Lung (tissue), 12 donors: ENCODE data around the gene CCDC201. TPM values are rescaled to one million over a fixed set of nuclear protein-coding genes. Genes with fewer than 3 reads are reported as not detected.
A peak's percentile ranks its signal among the peaks of the same experiment; 100 is the strongest.

ENCODE experiments used
- ATAC-seq: fragments of 200-7000 bp; cut with Tn5 transposase; one replicate; pipeline ENCODE4 v1.9.1; 2020; ENCODE audit warnings: moderate number of reproducible peaks; ENCODE audit not compliant: insufficient read depth, low FRiP score
- DNase-seq, 3 donors: peaks; one replicate each; pipeline ENCODE4 v3.0.0-alpha.2; 2013 to 2017
- H3K27ac ChIP-seq, 2 donors: one replicate each; pipeline ENCODE4 v1.5.1; 2013; ENCODE audit warnings: mild to moderate bottlenecking in 2 of 2, moderate library complexity in 2 of 2, control low read depth in 1 of 2, inconsistent platforms in 1 of 2, low read depth in 1 of 2, low read length in 1 of 2
- H3K27me3 ChIP-seq, 3 donors: one replicate each; pipeline ENCODE4 v1.5.1; 2013; ENCODE audit warnings: low read length in 2 of 3; ENCODE audit not compliant: control insufficient read depth in 3 of 3, insufficient read depth in 3 of 3
- H3K36me3 ChIP-seq, 4 donors: one replicate each; pipeline ENCODE4 v1.5.1; 2013; ENCODE audit warnings: low read length in 4 of 4, mild to moderate bottlenecking in 1 of 4, moderate library complexity in 1 of 4; ENCODE audit not compliant: control insufficient read depth in 4 of 4, insufficient read depth in 4 of 4
- H3K4me1 ChIP-seq, 5 donors: one replicate each; pipeline ENCODE4 v1.5.1; 2013; ENCODE audit warnings: low read length in 5 of 5, mild to moderate bottlenecking in 2 of 5, moderate library complexity in 1 of 5; ENCODE audit not compliant: control insufficient read depth in 5 of 5, insufficient read depth in 5 of 5
- H3K4me3 ChIP-seq: one replicate; pipeline ENCODE4 v1.5.1; 2013; ENCODE audit warnings: mild to moderate bottlenecking, control low read depth, moderate library complexity
- H3K9ac ChIP-seq, 2 donors: one replicate each; pipeline ENCODE4 v1.5.1; 2013; ENCODE audit warnings: low read length in 2 of 2, control low read depth in 1 of 2; ENCODE audit not compliant: insufficient read depth in 1 of 2
- H3K9me3 ChIP-seq, 4 donors: one replicate each; pipeline ENCODE4 v1.5.1; 2013; ENCODE audit warnings: low read length in 3 of 4, mild to moderate bottlenecking in 1 of 4, moderate library complexity in 1 of 4; ENCODE audit not compliant: control insufficient read depth in 4 of 4, insufficient read depth in 3 of 4
- CTCF ChIP-seq: IDR thresholded peaks from 2 replicates; pipeline ENCODE4 v1.5.1; 2012; ENCODE audit warnings: mild to moderate bottlenecking; ENCODE audit errors: control extremely low read depth, extremely low read depth
- WGBS, 2 donors: extraction: QIAGEN DNeasy Blood & Tissue Kit; methylation state at CpG; one replicate each; pipeline ENCODE4 v1.1.7; 2013; 5-methylcytosine and 5-hydroxymethylcytosine counted together
- polyA plus RNA-seq, 2 donors: library from polyadenylated mRNA; stranded (reverse); fragments of 200-250 nt; gene quantifications; one replicate each; pipeline ENCODE4 v1.2.1, GENCODE V29; 2013
- total RNA-seq, 2 donors: library from RNA; depleted of rRNA in 1 of 2; stranded (reverse); fragments of >200 nt in 1 of 2; gene quantifications; one replicate each; pipeline ENCODE4 v1.2.1, GENCODE V29; 2014 to 2021
- donor health status: control.
- donor health status: control.
- donor health status: Bipolar disorder and iron deficiency.
- donor health status: healthy.
- donor health status: DM: yes; HTN: yes; CAD: no.

The CCDC201 gene
- total and polyA plus RNA-seq, 4 donors: not detected

- Histone ChIP-seq H3K9me3 (peaks cover 0 to 3% (median 0%) of the 10 kb centered on the region in 4 donors), H3K4me3 (no peak overlapping the region), H3K9ac (no peak overlapping the region), H3K36me3 (no peaks in the 10 kb centered on the region), H3K27me3 (peaks cover 7 to 27% (median 15%) of the 10 kb centered on the region in 3 donors), H3K27ac (no peak overlapping the region), H3K4me1 (peaks cover 0 to 12% (median 0%) of the 10 kb centered on the region in 5 donors)
- DNase-seq (peak in 2 of 3 donors; percentile 72 to 73), ATAC-seq (no peak)
- peak; percentile 15 for TF ChIP-seq CTCF
- WGBS, 2 donors: 41 to 47% methylated on average over 6 of the region's 6 CpGs
Measured at GRCh38 chr7:45890902-45891461, 18.1 kb upstream of the CCDC201 start.

- H3K9ac ChIP-seq: no peak overlapping the region
- no peak for TF ChIP-seq CTCF
- WGBS, 2 donors: 85 to 86% methylated on average over 8 of the region's 8 CpGs
- H3K4me3 ChIP-seq: no peak overlapping the region
- H3K9me3 ChIP-seq: peaks cover 0 to 3% (median 0%) of the 10 kb centered on the region in 4 donors
- DNase-seq (no peak), ATAC-seq (no peak)
- peaks cover 7 to 27% (median 15%) of the 10 kb centered on the region in 3 donors for H3K27me3 ChIP-seq
- H3K4me1 ChIP-seq: peaks cover 0 to 12% (median 0%) of the 10 kb centered on the region in 5 donors
- H3K36me3 ChIP-seq: no peaks in the 10 kb centered on the region
- no peak overlapping the region for H3K27ac ChIP-seq
Measured at GRCh38 chr7:45890125-45890901, 17.4 kb upstream of the CCDC201 start.

- Histone ChIP-seq H3K9me3 (peaks cover 0 to 3% (median 0%) of the 10 kb centered on the region in 4 donors), H3K4me1 (peaks cover 0 to 10% (median 0%) of the 10 kb centered on the region in 5 donors), H3K36me3 (no peaks in the 10 kb centered on the region), H3K27me3 (peaks cover 7 to 27% (median 15%) of the 10 kb centered on the region in 3 donors), H3K4me3 (no peak overlapping the region), H3K9ac (no peak overlapping the region), H3K27ac (no peak overlapping the region)
- peak in 1 of 3 donors; percentile 11 for DNase-seq
- no peak for ATAC-seq
- no peak for TF ChIP-seq CTCF
- WGBS, 2 donors: 43 to 52% methylated on average over 8 of the region's 8 CpGs
Measured at GRCh38 chr7:45889367-45890067, 16.6 kb upstream of the CCDC201 start.
